GM19238 (cell line): ENCODE data around the gene AGRN.
A peak's percentile ranks its signal among the peaks of the same experiment; 100 is the strongest.
"Not testable (repeated sequence)": the region's sequence is repeated elsewhere in the genome, so short reads cannot be mapped to it uniquely, and the experiment has no call there.

ENCODE experiments used
- DNase-seq: peaks from one replicate; pipeline ENCODE4 v3.0.0; 2011; ENCODE audit warnings: low spot score; ENCODE audit not compliant: insufficient read length

Gene AGRN

GRCh38 chr1:1051127-1051810 lies 31.3 kb downstream of the AGRN start:
- DNase-seq: no peak

GRCh38 chr1:1052003-1052840 lies 32.3 kb downstream of the AGRN start:
- no peak for DNase-seq

- no peak for DNase-seq
Observed at GRCh38 chr1:1053022-1053421, 33.1 kb downstream of the AGRN start.

GRCh38 chr1:1053682-1054081 lies 33.8 kb downstream of the AGRN start:
- no peak for DNase-seq

GRCh38 chr1:1054099-1054700 lies 34.3 kb downstream of the AGRN start:
- no peak for DNase-seq

- DNase-seq: no peak
Observed at GRCh38 chr1:1054971-1055370, 35.1 kb downstream of the AGRN start.

GRCh38 chr1:1055841-1056736 lies 36.2 kb downstream of the AGRN start:
- no peak for DNase-seq

GRCh38 chr1:1057769-1058087 lies 37.8 kb downstream of the AGRN start:
- DNase-seq: not testable (repeated sequence)

- DNase-seq: no peak
Observed at GRCh38 chr1:1058088-1058905, 38.4 kb downstream of the AGRN start.

- DNase-seq: peak; percentile 49
Observed at GRCh38 chr1:1058921-1059493, 39.1 kb downstream of the AGRN start.

GRCh38 chr1:1059494-1060280 lies 39.8 kb downstream of the AGRN start:
- DNase-seq: peak; percentile 99

GRCh38 chr1:1060281-1061000 lies 40.5 kb downstream of the AGRN start:
- DNase-seq: no peak

GRCh38 chr1:1061682-1062345 lies 41.9 kb downstream of the AGRN start:
- no peak for DNase-seq

- DNase-seq: no peak
Observed at GRCh38 chr1:1062348-1063163, 42.6 kb downstream of the AGRN start.

- no peak for DNase-seq
Observed at GRCh38 chr1:1063261-1063944, 43.5 kb downstream of the AGRN start.

- DNase-seq: peak; percentile 95
Observed at GRCh38 chr1:1063945-1064831, 44.3 kb downstream of the AGRN start.
